BE2C (cell line): ENCODE results near the gene ETS2.
"Not testable (repeated sequence)": the region's sequence is repeated elsewhere in the genome, so short reads cannot be mapped to it uniquely, and the experiment has no call there.

ENCODE experiments used
- DNase-seq: peaks from one replicate; pipeline ENCODE4 v3.0.0-alpha.2; 2020
- H3K27me3 ChIP-seq: fragments of 250-450 bp; sonication (Bioruptor Pico); 2 replicates; pipeline ENCODE4 v1.5.1; 2020; ENCODE audit warnings: mild to moderate bottlenecking
- H3K36me3 ChIP-seq: fragments of 250-450 bp; sonication (Bioruptor Pico); 2 replicates; pipeline ENCODE4 v1.5.1; 2020; ENCODE audit warnings: mild to moderate bottlenecking
- H3K4me1 ChIP-seq: fragments of 250-450 bp; sonication (Bioruptor Pico); 2 replicates; pipeline ENCODE4 v1.5.1; 2020
- H3K4me3 ChIP-seq: 2 replicates; pipeline ENCODE4 v1.5.1; 2011; ENCODE audit warnings: low read depth, low read length
- H3K9me3 ChIP-seq: fragments of 250-450 bp; sonication (Bioruptor Pico); 2 replicates; pipeline ENCODE4 v1.5.1; 2020
- TF ChIP-seq, protein P1 (sequence below): IDR thresholded peaks from 2 replicates; pipeline ENCODE4 v1.5.1; 2012; ENCODE audit warnings: mild to moderate bottlenecking, low read depth, low read length

ETS2 gene

GRCh38 chr21:38825921-38826320 lies 20.2 kb downstream of the ETS2 start:
- H3K9me3 ChIP-seq, result no peaks in the 10 kb centered on the region
- H3K27me3 ChIP-seq, result no peaks in the 10 kb centered on the region
- TF ChIP-seq, protein P1, sequence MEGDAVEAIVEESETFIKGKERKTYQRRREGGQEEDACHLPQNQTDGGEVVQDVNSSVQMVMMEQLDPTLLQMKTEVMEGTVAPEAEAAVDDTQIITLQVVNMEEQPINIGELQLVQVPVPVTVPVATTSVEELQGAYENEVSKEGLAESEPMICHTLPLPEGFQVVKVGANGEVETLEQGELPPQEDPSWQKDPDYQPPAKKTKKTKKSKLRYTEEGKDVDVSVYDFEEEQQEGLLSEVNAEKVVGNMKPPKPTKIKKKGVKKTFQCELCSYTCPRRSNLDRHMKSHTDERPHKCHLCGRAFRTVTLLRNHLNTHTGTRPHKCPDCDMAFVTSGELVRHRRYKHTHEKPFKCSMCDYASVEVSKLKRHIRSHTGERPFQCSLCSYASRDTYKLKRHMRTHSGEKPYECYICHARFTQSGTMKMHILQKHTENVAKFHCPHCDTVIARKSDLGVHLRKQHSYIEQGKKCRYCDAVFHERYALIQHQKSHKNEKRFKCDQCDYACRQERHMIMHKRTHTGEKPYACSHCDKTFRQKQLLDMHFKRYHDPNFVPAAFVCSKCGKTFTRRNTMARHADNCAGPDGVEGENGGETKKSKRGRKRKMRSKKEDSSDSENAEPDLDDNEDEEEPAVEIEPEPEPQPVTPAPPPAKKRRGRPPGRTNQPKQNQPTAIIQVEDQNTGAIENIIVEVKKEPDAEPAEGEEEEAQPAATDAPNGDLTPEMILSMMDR, result no peak
- H3K4me1 ChIP-seq, result no peaks in the 10 kb centered on the region
- DNase-seq, result no peak
- H3K36me3 ChIP-seq, result peaks cover 31% of the 10 kb centered on the region
- H3K4me3 ChIP-seq, result no peak overlapping the region

DNA sequence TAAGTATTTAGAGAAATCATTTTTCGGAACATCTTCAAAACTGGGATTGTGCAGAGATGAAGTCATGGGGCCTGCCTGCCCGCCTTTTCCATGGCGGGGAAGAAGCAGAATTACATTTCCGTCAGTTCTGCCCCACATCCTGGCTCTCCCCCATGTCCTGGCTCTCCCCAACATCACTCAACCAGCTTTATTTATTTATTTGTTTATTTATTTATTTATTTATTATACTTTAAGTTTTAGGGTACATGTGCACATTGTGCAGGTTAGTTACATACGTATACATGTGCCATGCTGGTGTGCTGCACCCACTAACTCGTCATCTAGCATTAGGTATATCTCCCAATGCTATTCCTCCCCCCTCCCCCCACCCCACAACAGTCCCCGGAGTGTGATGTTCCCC lies 22.4 kb downstream of the ETS2 start:
- H3K4me1 ChIP-seq, H3K27me3 ChIP-seq, H3K4me3 ChIP-seq, H3K9me3 ChIP-seq, DNase-seq: not testable (repeated sequence)
- peaks cover 11% of the 10 kb centered on the region for H3K36me3 ChIP-seq

DNA sequence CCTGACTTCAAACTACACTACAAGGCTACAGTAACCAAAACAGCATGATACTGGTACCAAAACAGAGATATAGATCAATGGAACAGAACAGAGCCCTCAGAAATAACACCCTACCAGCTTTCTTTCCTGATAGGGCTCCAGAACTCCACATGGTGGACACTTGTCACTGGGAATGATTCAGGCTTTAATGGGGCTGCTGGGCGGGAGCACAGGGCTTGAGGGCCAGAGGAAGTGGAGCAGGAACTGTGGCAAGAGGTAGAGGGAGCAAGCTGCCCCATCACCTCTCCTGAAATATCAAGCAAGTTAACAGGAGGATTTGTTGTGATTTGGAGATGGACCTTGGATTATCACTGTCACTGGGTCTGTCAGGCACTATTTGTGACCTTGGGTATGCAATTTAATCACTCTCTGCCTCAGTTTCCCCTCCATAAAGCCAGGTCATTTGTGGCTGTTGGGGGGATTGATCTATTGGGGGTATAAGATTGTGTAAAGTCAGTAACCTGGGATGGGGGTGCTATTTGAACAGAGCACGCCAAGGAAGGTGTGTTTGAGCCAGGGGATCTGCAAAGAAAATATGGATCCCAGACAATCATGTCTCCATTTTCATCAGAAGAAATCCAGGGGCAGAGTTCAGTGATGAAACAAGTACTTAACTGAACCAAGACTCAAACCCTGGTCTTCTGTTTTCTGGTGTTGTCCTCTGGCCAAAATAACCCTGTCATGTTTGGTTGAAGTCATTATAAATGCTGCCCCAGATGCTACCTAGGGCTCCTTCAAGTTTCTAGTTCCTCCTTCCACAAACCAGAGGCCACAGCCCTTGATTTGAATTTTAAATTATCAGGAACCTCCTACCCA lies 25.2 kb downstream of the ETS2 start:
- no peaks in the 10 kb centered on the region for H3K4me1 ChIP-seq
- H3K4me3 ChIP-seq, result no peak overlapping the region
- DNase-seq, result no peak
- no peaks in the 10 kb centered on the region for H3K9me3 ChIP-seq
- H3K36me3 ChIP-seq, result no peaks in the 10 kb centered on the region
- TF ChIP-seq, protein P1, result no peak
- H3K27me3 ChIP-seq, result no peaks in the 10 kb centered on the region

DNA sequence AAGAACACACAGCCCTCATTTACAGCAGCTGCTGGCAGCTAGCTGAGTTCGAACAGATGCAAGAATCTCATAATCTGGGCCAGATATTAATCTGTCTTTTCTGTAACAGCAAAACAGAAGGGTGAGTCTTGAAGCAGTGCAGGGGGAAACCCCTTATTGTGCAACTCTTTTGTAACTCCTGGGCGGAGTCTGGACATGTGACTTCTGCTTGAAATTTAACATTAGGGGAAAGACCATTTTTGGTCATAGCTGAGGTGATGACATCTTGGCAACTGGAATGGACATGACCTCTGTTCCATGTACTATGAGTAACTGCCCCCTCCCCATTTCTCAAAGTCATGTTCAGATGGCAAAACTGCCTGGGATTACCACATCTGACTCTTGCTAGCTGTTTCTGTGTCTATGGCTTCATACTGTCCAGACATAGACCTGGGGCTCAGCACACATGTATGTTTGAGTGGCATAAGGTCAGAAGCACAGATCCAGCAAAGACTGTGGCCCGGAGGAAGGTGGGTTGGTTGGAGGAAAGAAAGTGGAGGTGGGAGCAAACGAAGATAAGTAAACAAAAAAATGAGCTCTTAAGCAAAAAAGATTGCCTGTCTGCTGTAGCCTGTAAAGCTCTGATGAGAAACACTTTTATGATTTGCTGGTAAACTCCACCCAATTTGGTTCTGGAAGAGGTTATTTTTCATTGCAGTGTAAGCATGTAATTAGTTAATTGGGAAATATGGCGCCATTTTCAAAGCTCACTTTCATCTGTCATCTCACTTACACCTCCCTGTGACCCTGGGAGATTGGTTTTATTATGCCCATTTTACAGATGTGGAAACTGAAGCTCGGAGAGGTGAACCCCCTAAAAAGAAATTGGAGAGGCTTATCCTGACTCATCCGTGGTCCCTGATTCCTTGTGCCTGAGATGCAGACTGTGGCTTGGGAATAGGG lies 26.1 kb downstream of the ETS2 start:
- no peaks in the 10 kb centered on the region for H3K4me1 ChIP-seq
- no peaks in the 10 kb centered on the region for H3K36me3 ChIP-seq
- no peaks in the 10 kb centered on the region for H3K9me3 ChIP-seq
- no peaks in the 10 kb centered on the region for H3K27me3 ChIP-seq
- DNase-seq, result no peak
- TF ChIP-seq, protein P1, result no peak
- no peak overlapping the region for H3K4me3 ChIP-seq

DNA sequence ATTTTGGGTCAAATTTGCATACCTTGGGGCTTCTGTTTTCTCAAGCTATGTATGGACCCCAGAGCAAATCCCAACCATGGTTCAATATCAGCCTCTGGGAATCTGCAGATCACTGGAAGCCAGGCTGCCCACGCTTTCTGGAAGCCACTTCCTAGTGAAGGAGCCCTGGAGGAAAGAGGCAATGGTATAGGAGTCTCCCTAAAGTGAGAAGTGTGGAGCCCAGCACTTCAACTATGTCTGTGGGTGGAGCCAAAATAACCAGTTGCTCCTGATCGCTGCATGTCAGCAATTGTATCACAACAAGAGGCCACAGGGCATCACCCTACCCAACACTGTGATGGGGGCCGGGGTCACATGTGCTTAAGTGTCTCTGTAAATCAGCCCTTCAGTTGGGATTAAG lies 26.9 kb downstream of the ETS2 start:
- Histone ChIP-seq H3K4me1 (no peaks in the 10 kb centered on the region), H3K27me3 (no peaks in the 10 kb centered on the region), H3K36me3 (no peaks in the 10 kb centered on the region), H3K9me3 (no peaks in the 10 kb centered on the region), H3K4me3 (no peak overlapping the region)
- TF ChIP-seq, protein P1, result no peak
- no peak for DNase-seq

DNA sequence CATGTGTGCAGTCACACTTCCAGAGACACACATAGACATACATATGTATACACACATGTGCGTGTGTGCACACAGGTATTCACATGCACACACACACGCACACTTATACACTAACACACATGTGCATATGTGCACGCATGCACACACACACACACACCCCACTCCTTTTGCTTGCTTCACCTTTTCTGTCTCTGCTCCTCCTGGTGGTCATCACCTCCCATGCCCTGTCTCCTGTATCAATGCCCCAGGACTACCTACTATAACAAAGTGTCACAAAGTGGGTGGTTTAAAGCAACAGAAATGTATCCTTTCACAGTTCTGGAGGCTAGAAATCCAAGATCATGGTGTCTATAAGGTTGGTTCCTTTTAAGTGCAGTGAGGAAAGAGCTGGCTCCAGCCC lies 27.4 kb downstream of the ETS2 start:
- Histone ChIP-seq H3K36me3 (no peaks in the 10 kb centered on the region), H3K4me3 (no peak overlapping the region), H3K4me1 (no peaks in the 10 kb centered on the region), H3K9me3 (no peaks in the 10 kb centered on the region), H3K27me3 (no peaks in the 10 kb centered on the region)
- TF ChIP-seq, protein P1, result peak; percentile 29; the same call in 1 of the 2 replicates
- no peak for DNase-seq
